HL-60/S4 (cell line): ENCODE data around the gene UBE2L6.

Experiments
- in situ Hi-C: fragments of 300-500 bp; cut with MboI; formaldehyde crosslinking; loops from 2 replicates; pipeline ENCODE4 v1.14.3; 2022; ENCODE audit warnings: low sequenced_read_pairs

Gene UBE2L6

GRCh38 chr11:57502376-57502775 is 65.1 kb downstream of the UBE2L6 start:
- in situ Hi-C loops, result no loop called here

- in situ Hi-C loops, result no loop called here
Measured at GRCh38 chr11:57501953-57502352, 65.5 kb downstream of the UBE2L6 start.
